HepG2 (cell line): ENCODE results near the gene TAS1R3. TPM values are rescaled to one million over a fixed set of nuclear protein-coding genes. Genes with fewer than 3 reads are reported as not detected.

Experiments used
- ARID2 ChIP-seq: sonication (generic); formaldehyde crosslinking; IDR thresholded peaks from 2 replicates; pipeline ENCODE4 v1.8.1; 2022; ENCODE audit warnings: mild to moderate bottlenecking, missing genetic modification reagents, borderline replicate concordance
- FOXJ3 ChIP-seq: sonication (generic); formaldehyde crosslinking; IDR thresholded peaks from 2 replicates; pipeline ENCODE4 v1.4.0; 2020; ENCODE audit warnings: missing genetic modification reagents, mild to moderate bottlenecking, borderline replicate concordance
- GZF1 ChIP-seq: sonication (generic); formaldehyde crosslinking; IDR thresholded peaks from 2 replicates; pipeline ENCODE4 v1.5.1; 2020; ENCODE audit warnings: mild to moderate bottlenecking, missing genetic modification reagents
- STAG1 ChIP-seq: sonication (generic); formaldehyde crosslinking; IDR thresholded peaks from 2 replicates; pipeline ENCODE4 v1.4.0; 2020; ENCODE audit warnings: missing genetic modification reagents
- TOE1 ChIP-seq: sonication (generic); formaldehyde crosslinking; IDR thresholded peaks from 2 replicates; pipeline ENCODE4 v1.4.0; 2020; ENCODE audit warnings: mild to moderate bottlenecking, missing genetic modification reagents
- ZFP90 ChIP-seq: sonication (generic); formaldehyde crosslinking; IDR thresholded peaks from 2 replicates; pipeline ENCODE4 v1.8.0; 2022; ENCODE audit warnings: missing genetic modification reagents, mild to moderate bottlenecking, inconsistent platforms, borderline replicate concordance
- ZNF543 ChIP-seq: sonication (generic); formaldehyde crosslinking; IDR thresholded peaks from 2 replicates; pipeline ENCODE4 v1.4.0; 2020; ENCODE audit warnings: mild to moderate bottlenecking, missing genetic modification reagents
- ZNF747 ChIP-seq: sonication (generic); formaldehyde crosslinking; IDR thresholded peaks from 2 replicates; pipeline ENCODE4 v1.8.1; 2023; ENCODE audit warnings: missing genetic modification reagents, mild to moderate bottlenecking, borderline replicate concordance
- polyA plus RNA-seq, 8 experiments: library from polyadenylated mRNA; depleted of rRNA in 3 of 8; stranded (reverse) in 7 of 8; unstranded in 1 of 8; fragments of >200 nt; fragmentation: Illumina TruSeq in 4 of 8; extraction: Trizol in 4 of 8; gene quantifications; 2 replicates each; pipeline versions ENCODE4 v1.2.1 to v1.2.3, GENCODE V29; 2011 to 2016; ENCODE audit warnings: low read depth in 4 of 8, missing spikeins in 1 of 8, mixed read lengths in 1 of 8; ENCODE audit not compliant: insufficient read depth in 1 of 8
- total RNA-seq, 5 experiments: library from RNA; depleted of rRNA; stranded (reverse); fragments of >200 nt; fragmentation: Illumina TruSeq; extraction: Trizol; gene quantifications; 2 replicates each; pipeline ENCODE4 v1.2.3, GENCODE V29; 2016; ENCODE audit warnings: low read depth in 1 of 5
- TF ChIP-seq, protein P1 (sequence below), 2 experiments: fragments of 450-650 bp in 1 of 2; sonication (generic) in 1 of 2; formaldehyde crosslinking in 1 of 2; IDR thresholded peaks; 2 replicates each; pipeline versions ENCODE4 v1.6.1 to v1.8.0; 2016 to 2022; ENCODE audit warnings: antibody characterized with exemption in 1 of 2, mild to moderate bottlenecking in 1 of 2, missing genetic modification reagents in 1 of 2
- TF ChIP-seq, protein P2 (sequence below): sonication (generic); formaldehyde crosslinking; IDR thresholded peaks from 2 replicates; pipeline ENCODE4 v1.5.1; 2020; ENCODE audit warnings: mild to moderate bottlenecking, moderate library complexity, missing genetic modification reagents
- TF ChIP-seq, protein P3 (sequence below): sonication (generic); formaldehyde crosslinking; IDR thresholded peaks from 2 replicates; pipeline ENCODE4 v1.4.0; 2020; ENCODE audit warnings: mild to moderate bottlenecking, low read depth, missing genetic modification reagents
- TF ChIP-seq, protein P4 (sequence below): IDR thresholded peaks from 2 replicates; pipeline ENCODE4 v1.6.1; 2016; ENCODE audit warnings: missing genetic modification reagents, missing compliant biosample characterization
- TF ChIP-seq, protein P5 (sequence below): sonication (generic); formaldehyde crosslinking; IDR thresholded peaks from 2 replicates; pipeline ENCODE4 v1.8.1; 2023; ENCODE audit warnings: mild to moderate bottlenecking, inconsistent platforms, moderate library complexity, missing genetic modification reagents, borderline replicate concordance

Gene TAS1R3
- total and polyA plus RNA-seq, 2 of the 13 experiments (the other 11 are each of a cell fraction or from before 2014, with no cell fraction given), result 0.13 to 0.15 TPM

DNA sequence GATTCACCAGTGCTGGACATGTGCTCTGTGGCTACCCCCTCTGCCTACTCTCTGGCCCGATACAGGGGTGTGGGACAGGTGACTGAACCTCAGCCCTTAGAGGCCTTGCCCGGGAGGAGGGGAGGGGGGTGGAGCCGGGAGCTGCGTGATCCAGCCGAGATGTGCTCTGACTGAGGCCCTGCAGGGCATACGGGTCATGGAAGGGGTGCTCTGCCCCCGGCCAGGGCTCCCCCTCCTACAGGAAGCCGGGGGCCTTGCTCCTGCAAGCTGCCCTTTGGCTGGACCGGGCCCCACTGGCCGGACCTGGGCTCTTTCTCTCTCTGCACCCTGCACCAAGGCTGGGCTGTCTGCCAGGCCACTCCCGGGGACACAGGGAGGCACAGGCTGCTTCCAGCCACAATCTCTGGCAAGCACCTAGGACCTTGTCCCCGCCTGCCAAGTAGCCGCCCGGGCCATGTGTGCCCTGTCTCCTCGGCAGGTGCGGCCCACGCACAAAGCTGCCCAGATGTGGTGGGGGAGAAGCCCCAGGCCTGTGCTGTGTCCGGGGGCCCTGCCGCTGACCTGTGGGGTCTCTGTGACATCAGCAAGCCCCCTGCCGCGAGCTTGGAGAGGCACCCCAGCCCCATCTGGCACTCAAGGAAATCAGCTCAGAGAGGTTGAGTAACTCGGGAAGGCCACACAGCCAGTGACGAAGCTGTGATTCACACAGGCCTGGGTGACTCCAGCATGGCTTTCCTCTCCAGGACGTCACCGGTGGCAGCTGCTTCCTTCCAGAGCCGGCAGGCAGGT, 49.4 kb upstream of the TAS1R3 start (continued):
- TF ChIP-seq FOXJ3 (CRISPR knock-in tag) (no peak), ZNF747 (peak; percentile 99; the same call in 1 of the 2 replicates), STAG1 (no peak), TOE1 (CRISPR knock-in tag) (no peak), ZFP90 (no peak), ARID2 (CRISPR knock-in tag) (peak; percentile 71; the same call in 1 of the 2 replicates), ZNF543 (no peak; the same call in 1 of the 2 replicates), GZF1 (CRISPR knock-in tag) (no peak)
- TF ChIP-seq, protein P1, sequence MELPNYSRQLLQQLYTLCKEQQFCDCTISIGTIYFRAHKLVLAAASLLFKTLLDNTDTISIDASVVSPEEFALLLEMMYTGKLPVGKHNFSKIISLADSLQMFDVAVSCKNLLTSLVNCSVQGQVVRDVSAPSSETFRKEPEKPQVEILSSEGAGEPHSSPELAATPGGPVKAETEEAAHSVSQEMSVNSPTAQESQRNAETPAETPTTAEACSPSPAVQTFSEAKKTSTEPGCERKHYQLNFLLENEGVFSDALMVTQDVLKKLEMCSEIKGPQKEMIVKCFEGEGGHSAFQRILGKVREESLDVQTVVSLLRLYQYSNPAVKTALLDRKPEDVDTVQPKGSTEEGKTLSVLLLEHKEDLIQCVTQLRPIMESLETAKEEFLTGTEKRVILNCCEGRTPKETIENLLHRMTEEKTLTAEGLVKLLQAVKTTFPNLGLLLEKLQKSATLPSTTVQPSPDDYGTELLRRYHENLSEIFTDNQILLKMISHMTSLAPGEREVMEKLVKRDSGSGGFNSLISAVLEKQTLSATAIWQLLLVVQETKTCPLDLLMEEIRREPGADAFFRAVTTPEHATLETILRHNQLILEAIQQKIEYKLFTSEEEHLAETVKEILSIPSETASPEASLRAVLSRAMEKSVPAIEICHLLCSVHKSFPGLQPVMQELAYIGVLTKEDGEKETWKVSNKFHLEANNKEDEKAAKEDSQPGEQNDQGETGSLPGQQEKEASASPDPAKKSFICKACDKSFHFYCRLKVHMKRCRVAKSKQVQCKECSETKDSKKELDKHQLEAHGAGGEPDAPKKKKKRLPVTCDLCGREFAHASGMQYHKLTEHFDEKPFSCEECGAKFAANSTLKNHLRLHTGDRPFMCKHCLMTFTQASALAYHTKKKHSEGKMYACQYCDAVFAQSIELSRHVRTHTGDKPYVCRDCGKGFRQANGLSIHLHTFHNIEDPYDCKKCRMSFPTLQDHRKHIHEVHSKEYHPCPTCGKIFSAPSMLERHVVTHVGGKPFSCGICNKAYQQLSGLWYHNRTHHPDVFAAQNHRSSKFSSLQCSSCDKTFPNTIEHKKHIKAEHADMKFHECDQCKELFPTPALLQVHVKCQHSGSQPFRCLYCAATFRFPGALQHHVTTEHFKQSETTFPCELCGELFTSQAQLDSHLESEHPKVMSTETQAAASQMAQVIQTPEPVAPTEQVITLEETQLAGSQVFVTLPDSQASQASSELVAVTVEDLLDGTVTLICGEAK (IDR thresholded peaks at IDR 0.05), result no peak
- TF ChIP-seq, protein P1 (CRISPR knock-in tag; IDR thresholded peaks at IDR 0.05), result peak; percentile 47; the same call in 1 of the 2 replicates
- TF ChIP-seq, protein P2, sequence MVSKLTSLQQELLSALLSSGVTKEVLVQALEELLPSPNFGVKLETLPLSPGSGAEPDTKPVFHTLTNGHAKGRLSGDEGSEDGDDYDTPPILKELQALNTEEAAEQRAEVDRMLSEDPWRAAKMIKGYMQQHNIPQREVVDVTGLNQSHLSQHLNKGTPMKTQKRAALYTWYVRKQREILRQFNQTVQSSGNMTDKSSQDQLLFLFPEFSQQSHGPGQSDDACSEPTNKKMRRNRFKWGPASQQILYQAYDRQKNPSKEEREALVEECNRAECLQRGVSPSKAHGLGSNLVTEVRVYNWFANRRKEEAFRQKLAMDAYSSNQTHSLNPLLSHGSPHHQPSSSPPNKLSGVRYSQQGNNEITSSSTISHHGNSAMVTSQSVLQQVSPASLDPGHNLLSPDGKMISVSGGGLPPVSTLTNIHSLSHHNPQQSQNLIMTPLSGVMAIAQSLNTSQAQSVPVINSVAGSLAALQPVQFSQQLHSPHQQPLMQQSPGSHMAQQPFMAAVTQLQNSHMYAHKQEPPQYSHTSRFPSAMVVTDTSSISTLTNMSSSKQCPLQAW (CRISPR knock-in tag), result peak; percentile 44; the same call in 1 of the 2 replicates
- TF ChIP-seq, protein P3, sequence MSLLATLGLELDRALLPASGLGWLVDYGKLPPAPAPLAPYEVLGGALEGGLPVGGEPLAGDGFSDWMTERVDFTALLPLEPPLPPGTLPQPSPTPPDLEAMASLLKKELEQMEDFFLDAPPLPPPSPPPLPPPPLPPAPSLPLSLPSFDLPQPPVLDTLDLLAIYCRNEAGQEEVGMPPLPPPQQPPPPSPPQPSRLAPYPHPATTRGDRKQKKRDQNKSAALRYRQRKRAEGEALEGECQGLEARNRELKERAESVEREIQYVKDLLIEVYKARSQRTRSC (CRISPR knock-in tag), result no peak
- TF ChIP-seq, protein P4, sequence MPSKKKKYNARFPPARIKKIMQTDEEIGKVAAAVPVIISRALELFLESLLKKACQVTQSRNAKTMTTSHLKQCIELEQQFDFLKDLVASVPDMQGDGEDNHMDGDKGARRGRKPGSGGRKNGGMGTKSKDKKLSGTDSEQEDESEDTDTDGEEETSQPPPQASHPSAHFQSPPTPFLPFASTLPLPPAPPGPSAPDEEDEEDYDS (CRISPR knock-in tag), result no peak
- TF ChIP-seq, protein P5, sequence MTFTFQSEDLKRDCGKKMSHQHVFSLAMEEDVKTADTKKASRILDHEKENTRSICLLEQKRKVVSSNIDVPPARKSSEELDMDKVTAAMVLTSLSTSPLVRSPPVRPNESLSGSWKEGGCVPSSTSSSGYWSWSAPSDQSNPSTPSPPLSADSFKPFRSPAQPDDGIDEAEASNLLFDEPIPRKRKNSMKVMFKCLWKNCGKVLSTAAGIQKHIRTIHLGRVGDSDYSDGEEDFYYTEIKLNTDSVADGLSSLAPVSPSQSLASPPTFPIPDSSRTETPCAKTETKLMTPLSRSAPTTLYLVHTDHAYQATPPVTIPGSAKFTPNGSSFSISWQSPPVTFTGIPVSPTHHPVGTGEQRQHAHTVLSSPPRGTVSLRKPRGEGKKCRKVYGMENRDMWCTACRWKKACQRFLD (CRISPR knock-in tag), result 0 out of 2 replicates have a peak, but pooled peaks have one; percentile 26
